NCI-H146 (cell line): ENCODE measurements around the gene ATRNL1.

Experiments used
- DNase-seq: peaks from one replicate; lab custom pipeline; 2025; lab: John Stamatoyannopoulos, UW

Gene ATRNL1

GRCh38 chr10:115953281-115953680 is 860.1 kb downstream of the ATRNL1 start:
- no peak for DNase-seq

DNA sequence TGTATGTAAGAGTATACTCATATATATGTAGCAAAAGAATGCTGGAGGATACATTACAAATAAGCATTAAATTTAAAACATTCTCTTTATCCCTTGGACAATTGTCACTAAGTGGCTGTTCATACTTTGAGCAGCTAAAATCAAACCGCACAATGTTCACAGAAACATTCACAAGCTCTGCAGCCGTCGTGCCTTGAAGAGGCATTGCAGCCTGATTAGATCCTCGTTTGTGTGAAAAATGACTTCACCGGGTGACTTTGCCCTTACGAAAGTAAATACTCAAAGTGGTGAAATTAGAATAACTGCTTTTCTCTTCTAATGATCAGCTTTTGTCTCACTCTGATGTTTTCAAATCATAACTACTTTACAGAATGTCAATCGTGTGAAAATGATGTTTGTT is 860.8 kb downstream of the ATRNL1 start:
- DNase-seq, result no peak

GRCh38 chr10:115956225-115957011 is 863.3 kb downstream of the ATRNL1 start:
- DNase-seq, result no peak

DNA sequence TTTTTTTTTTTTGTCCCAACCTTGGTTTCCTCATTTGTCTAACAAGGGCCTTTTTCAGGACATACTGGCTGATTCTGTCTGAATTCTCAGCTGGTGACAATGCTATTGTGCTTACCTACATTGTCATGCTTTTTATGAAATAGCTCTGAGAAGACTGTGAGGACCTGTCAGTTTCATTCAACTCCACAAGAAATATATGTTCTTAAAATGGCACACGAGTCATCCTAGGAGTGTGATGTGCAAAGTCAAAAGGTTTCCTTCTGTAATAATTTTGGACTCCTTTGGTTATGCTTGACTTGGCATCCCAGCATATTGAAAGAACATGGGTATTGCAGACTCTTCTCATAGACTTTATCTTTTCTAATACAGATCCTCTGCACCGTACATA is 863.8 kb downstream of the ATRNL1 start:
- no peak for DNase-seq

DNA sequence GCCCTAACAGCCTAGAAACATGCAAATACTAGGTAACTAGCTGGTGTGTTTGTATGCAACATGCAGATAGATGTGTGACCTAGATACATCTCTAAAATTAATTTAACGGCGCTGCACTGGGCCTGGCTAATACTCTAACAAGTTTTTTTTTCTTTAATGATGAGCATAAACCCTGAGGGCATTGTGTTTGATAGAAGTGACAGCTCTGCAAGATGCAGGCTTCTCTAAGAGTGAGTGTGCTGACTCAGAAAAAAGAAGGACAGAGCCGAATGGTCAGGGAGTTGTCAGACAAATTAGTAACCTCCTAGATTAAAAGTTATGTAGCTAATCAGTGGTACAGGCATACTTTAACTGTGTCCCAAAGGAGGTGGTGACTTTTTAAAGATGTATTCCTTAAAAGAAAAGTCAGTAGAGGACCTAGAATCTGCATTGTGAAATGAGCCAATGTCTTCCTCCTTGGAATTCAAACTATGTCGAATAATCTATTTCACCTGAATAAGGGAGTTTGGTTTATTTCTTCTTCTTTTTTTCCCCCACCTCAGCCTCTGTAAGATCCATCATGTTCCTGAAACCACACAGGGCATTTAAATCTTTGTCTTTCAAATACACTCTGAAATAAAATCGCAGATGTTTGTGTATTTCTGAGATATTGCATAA is 864.7 kb downstream of the ATRNL1 start:
- no peak for DNase-seq

DNA sequence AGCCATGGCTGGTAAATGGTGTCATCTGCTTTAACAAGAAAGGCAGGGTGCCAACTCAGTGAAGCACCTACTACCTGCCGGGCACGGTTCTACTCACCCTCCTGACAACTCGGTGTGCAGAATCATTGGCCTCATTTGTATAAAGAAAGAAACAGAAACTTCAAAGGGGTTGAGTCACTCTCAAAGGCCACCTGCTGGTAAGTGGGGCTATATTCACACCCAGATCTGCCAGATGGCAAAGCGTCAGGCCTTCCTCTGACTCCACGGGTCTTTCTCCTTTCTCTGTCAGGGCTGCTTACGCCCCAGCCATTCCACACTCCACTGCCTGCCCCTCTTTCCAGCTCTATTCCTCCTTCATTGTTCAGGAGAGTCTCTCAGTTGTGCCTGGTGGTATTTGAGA is 870.7 kb downstream of the ATRNL1 start:
- no peak for DNase-seq

DNA sequence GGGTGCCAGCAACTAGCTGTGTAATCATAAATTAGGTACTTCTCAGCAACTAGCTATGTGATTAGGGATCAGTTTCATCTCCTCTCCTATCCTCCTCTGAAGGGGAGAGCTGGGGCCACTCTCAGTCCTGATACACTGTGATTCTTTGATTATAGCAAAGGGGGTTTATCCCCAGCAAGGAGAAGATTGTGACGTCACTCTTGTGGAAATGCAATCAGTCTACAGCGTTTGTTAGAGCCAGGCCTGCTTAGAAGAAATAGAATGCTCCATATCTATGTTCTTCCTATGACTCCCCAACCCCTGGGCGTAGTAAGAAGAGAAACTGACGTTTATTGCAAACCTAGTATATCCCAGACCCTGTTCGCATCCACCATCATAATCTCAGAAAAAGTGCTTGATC is 871.7 kb downstream of the ATRNL1 start:
- no peak for DNase-seq

DNA sequence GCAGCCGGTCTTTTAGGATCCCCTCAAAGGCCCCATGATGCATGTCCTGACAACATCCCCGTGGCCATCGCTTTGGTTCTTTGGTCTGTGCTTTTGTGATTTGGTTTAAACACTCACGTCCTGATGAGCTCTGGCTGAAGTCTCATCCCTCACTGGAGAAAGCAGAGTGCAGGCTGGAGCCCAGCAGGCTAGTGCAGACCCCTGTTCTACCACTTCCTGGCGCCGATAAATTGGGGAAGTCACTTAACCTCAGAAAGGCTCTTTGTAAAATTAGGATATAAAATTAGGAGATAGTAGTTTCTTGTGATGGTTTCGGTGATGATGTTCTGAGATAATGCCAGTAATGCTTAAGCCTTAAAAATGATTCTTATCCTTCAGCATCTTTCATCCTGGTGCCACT is 872.2 kb downstream of the ATRNL1 start:
- no peak for DNase-seq

GRCh38 chr10:115968236-115968635 is 875.1 kb downstream of the ATRNL1 start:
- no peak for DNase-seq

DNA sequence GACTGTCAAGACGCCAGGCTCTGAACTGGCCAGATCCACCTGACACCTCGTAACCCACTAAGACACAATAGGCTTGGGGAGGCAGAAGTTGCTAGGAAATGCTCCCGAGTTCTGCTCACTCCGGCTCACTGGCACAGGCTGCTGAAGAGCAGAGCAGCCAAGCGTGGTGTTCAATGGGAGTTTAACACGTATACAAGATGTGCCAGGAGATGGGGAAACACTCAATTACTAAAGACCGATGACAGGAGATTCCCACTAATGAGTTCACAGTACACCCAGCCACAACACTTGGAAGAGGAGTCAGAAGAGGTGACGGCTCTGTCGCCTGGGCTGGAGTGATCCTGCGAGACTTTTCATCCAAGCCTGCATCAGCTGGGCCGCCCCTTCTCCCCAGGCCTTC is 876.4 kb downstream of the ATRNL1 start:
- DNase-seq, result no peak

GRCh38 chr10:115971921-115972320 is 878.8 kb downstream of the ATRNL1 start:
- DNase-seq, result no peak

DNA sequence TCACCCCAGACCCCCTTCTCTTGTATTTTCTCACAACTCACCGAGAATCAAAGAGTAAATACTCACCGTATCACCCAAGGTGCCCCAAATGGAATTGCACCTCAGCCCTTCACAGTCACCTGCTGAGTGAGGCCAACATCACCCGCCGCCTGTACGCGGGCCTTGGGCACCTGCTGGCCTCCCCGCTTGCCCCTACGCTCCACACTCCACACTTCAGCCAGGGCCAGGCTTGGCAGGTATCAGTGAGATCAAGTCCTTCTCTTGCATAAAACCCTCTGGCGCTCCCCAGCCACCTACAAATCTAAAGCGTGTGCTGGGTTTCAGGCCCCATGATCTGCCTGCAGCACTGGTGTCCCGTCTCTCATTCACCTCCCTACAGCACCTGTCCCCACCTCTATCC is 879.3 kb downstream of the ATRNL1 start:
- no peak for DNase-seq

DNA sequence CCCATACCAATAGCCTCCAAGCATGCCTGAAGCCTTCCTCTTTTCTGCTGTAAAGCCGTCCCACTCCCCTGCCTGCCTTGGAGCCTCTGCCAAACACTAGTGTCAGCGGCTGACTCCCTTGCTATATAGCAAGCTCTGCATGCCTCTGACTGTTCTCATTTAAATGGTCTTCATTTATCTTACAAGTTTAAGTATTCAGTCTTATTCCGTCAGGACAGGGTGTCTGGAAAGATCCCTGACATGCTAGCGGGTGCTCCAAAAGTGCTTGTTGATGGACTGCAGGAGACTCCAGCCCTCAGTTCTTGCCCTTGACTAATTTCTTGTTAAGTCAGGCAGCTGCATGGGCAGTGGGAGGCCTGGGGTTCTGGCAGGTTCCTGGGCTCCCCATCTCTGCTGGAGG is 881.2 kb downstream of the ATRNL1 start:
- no peak for DNase-seq

GRCh38 chr10:115974816-115975430 is 881.8 kb downstream of the ATRNL1 start:
- DNase-seq, result no peak

- DNase-seq, result peak; percentile 4
Measured at GRCh38 chr10:115975506-115975905, 882.3 kb downstream of the ATRNL1 start.

DNA sequence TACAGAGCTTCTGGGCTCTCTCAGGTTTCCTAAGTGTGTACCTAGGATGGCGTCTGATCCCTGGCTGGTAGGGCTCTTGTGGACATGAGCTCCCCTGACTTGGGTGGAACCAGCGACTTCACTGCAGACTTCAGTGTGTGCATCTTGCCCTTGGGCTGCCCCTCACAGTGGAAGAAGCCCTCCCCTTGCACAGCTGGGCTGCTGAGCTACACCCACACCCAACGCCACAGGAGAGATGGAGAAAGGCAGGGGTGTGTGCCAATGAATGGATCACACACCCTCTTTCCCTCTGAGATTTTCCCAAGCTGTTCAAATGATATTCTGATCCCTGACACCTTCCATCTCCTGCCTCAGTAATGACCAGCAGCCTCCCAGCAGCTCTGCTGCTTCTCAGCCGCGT is 883.2 kb downstream of the ATRNL1 start:
- DNase-seq, result no peak

DNA sequence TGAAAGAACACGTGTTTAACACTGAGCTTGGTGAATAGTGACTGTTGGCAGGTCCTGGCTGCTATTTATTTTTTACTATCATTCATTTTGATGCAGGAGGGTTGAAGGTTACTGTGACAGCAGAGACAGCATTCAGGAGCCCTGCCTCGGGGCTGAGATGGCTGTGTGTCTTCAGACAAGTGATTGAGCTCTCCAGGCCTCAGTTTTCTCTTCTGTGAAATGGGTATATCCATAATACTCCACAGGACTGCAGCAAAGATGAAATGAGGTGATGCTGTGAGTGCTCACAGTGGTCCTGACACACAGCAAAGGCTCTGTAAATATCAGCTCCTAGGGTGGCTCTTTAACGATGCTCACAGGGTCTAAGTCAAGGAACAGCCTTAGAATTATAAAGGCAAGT is 884.7 kb downstream of the ATRNL1 start:
- DNase-seq, result no peak

- DNase-seq, result no peak
Measured at GRCh38 chr10:115979576-115979975, 886.4 kb downstream of the ATRNL1 start.

- DNase-seq, result no peak
Measured at GRCh38 chr10:115980470-115980869, 887.3 kb downstream of the ATRNL1 start.

- DNase-seq, result no peak
Measured at GRCh38 chr10:115981081-115981480, 887.9 kb downstream of the ATRNL1 start.

DNA sequence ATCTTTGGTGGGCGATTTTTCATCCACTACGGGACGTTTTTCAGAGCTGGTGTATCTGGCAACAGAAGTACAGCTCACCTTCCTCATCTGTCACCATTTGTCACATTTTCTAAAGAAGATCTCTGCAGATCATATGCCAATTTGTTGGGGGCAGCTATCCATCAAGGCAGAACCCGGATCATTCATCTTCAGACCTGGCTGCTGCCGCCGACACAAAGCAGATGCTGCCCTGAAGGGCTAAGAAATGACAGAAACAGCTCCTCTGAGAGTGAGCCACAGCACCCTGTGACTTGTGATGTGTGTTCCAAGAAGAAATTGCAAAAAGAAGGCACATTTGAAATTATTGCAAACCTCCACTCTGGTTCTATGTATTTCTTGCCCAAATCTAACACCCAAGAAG is 888.9 kb downstream of the ATRNL1 start:
- DNase-seq, result no peak

DNA sequence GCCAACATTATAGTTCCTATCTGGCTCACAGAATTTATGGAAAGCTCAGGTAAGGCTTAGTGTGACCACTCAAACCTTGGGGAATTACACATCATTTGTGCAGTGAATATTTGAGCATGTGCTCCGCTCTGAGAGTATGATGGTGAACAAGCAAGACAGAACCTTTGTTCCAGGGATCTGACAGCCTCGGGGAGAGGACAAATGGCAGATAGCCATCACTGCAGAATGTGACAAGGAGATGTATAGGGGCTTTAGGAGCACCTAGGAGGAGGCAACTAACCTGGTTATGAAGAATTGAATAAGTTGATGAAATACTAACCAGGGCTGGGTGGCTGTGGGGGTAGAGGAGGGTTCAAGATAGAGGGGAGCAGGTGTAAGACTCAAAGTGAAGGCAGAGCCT is 889.4 kb downstream of the ATRNL1 start:
- no peak for DNase-seq

- no peak for DNase-seq
Measured at GRCh38 chr10:115985786-115986185, 892.6 kb downstream of the ATRNL1 start.
